ENCODE measurements around the gene ATP6V1B1.

ATP6V1B1 gene

DNA sequence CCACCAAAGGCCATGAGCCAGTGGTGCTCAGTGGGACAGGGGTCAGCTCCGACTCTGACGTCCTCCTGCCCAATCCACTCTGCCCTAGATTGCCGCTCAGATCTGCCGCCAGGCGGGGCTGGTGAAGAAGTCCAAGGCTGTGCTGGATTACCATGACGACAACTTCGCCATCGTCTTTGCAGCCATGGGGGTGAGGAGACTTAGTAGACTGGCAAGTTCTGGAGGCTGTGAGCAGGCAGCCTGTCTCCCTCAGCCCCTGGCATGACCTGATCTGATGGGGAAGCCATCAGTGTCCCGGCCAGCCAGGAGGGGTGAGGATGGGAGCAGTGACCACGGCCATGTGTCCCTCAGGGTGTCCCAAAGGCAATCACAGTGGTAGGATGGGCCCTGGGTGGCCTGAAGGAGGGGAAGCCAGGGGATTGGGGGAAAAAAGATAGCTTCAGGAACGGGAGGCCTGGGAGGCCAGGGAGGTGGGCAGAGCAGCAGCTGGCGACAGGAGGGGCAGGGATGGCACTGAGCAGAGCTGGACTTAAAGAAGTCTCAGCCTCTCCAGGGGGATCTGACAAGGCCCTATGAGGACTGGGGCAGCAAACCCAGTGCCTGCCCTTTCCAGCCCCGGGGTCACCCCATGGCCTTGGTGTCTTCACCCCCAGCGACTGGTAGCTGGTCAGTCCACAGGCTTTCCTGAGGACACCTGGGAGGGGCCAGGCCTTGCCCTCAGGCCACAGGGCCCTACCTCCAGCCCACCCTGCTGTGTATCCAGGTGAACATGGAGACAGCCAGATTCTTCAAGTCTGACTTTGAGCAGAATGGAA is 25.3 kb downstream of the ATP6V1B1 start:
- DNase-seq (ENCODE audit: low read depth, low spot score): no peak
- TF ChIP-seq, protein P1, sequence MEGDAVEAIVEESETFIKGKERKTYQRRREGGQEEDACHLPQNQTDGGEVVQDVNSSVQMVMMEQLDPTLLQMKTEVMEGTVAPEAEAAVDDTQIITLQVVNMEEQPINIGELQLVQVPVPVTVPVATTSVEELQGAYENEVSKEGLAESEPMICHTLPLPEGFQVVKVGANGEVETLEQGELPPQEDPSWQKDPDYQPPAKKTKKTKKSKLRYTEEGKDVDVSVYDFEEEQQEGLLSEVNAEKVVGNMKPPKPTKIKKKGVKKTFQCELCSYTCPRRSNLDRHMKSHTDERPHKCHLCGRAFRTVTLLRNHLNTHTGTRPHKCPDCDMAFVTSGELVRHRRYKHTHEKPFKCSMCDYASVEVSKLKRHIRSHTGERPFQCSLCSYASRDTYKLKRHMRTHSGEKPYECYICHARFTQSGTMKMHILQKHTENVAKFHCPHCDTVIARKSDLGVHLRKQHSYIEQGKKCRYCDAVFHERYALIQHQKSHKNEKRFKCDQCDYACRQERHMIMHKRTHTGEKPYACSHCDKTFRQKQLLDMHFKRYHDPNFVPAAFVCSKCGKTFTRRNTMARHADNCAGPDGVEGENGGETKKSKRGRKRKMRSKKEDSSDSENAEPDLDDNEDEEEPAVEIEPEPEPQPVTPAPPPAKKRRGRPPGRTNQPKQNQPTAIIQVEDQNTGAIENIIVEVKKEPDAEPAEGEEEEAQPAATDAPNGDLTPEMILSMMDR (IDR thresholded peaks at IDR 0.05; ENCODE audit: insufficient read depth, low read length, missing control alignments): no peak
- ChIA-PET CTCF (interaction anchor here (1.0 to 8.8 kb wide), 8 partner anchors 11 to 100 kb away, joined by 3 to 111 read pairs (median 8); partner anchors contain the start of gene ANKRD53), POLR2A (no interaction called here)
- no peak overlapping the region for H3K4me3 ChIP-seq (ENCODE audit: low read depth, low read length)

DNA sequence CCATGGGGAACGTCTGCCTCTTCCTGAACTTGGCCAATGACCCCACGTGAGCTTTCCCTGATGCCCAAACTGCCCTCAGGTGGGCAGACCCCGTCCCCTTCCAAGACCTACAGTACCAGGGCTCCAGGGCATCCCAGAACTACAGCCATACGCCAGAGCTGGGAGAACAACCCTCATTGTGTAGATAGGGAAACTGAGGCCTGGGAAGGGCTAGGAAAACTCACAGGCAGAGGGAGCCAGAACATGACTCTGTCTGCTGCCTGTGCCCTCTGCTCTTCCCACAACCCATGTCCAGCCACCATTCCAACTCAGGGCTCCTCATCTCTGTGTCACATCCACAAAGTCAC is 25.9 kb downstream of the ATP6V1B1 start:
- DNase-seq (ENCODE audit: low read depth, low spot score): no peak
- H3K4me3 ChIP-seq (ENCODE audit: low read depth, low read length): no peak overlapping the region
- TF ChIP-seq, protein P1 (IDR thresholded peaks at IDR 0.05; ENCODE audit: insufficient read depth, low read length, missing control alignments): no peak
- CTCF ChIA-PET: interaction anchor here (1.3 to 8.8 kb wide), 5 partner anchors 11 to 101 kb away, joined by 3 to 111 read pairs (median 15); partner anchors contain the start of gene ANKRD53
- POLR2A ChIA-PET: no interaction called here

DNA sequence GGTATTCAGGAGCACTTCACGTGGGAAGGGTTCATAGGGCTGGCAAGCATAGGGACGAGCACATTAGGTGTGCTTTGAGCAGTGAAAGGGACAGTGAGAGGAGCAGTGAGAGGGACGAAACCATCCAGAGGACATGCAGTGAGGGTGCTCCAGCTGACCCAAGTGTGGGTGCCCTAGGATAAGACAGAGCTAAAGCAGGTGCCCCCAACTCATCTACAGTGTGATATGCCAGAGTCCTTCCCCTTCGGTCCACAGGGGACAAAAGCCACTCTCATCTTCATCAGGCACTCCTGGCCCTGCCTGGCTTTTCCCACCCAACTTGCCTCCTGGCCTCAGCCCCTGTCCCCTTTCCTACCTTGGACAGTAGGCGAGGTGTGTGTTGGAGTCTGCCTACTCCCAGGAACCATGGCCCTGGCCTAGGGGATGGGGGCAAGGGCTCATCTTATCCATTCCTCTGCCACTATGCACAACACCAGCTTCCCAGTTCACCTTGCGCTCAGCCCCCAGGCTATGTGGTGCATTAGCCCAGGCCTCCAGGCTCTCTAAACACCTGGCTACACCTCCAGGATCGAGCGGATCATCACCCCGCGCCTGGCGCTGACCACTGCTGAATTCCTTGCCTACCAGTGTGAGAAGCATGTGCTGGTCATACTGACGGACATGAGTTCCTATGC is 26.6 kb downstream of the ATP6V1B1 start:
- TF ChIP-seq, protein P1 (IDR thresholded peaks at IDR 0.05; ENCODE audit: insufficient read depth, low read length, missing control alignments): no peak
- H3K4me3 ChIP-seq (ENCODE audit: low read depth, low read length): no peak overlapping the region
- CTCF ChIA-PET: interaction anchor here (1.3 to 8.8 kb wide), 6 partner anchors 10 to 101 kb away, joined by 3 to 111 read pairs (median 70); partner anchors contain the start of gene ANKRD53
- no peak for DNase-seq (ENCODE audit: low read depth, low spot score)
- POLR2A ChIA-PET: no interaction called here

GRCh38 chr2:70962885-70963878 is 27.5 kb downstream of the ATP6V1B1 start:
- POLR2A ChIA-PET: no interaction called here
- no peak for DNase-seq (ENCODE audit: low read depth, low spot score)
- H3K4me3 ChIP-seq (ENCODE audit: low read depth, low read length): no peak overlapping the region
- TF ChIP-seq, protein P1 (IDR thresholded peaks at IDR 0.05; ENCODE audit: insufficient read depth, low read length, missing control alignments): no peak
- CTCF ChIA-PET: interaction anchor here (0.7 to 8.8 kb wide), 13 partner anchors 11 to 661 kb away, joined by 3 to 111 read pairs (median 10); partner anchors contain the start of genes ANKRD53 and FAM136A

DNA sequence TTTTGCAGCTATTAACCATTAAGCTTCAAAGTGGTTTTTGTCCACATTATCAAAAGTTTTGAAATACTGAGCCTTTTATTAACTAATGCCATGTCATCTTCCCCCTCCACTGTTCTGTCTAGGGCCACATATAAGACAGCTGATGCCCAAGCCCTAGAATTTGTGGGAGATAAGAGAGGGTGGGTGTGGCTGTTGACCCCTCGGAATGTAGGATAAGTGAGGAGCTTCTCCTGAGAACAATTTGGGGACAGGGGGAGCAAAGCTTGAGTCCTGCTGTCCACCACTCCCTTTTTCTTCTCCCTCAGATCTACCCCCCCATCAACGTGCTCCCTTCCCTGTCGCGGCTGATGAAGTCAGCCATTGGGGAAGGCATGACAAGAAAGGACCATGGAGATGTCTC is 28.4 kb downstream of the ATP6V1B1 start:
- DNase-seq (ENCODE audit: low read depth, low spot score): no peak
- POLR2A ChIA-PET: no interaction called here
- no peak overlapping the region for H3K4me3 ChIP-seq (ENCODE audit: low read depth, low read length)
- TF ChIP-seq, protein P1 (IDR thresholded peaks at IDR 0.05; ENCODE audit: insufficient read depth, low read length, missing control alignments): no peak
- CTCF ChIA-PET: interaction anchor here (0.7 to 8.8 kb wide), 22 partner anchors 11 to 662 kb away, joined by 3 to 111 read pairs (median 4); partner anchors contain the start of genes ANKRD53 and FAM136A

Data from AG04449 (cell line).